HG03103 (cell line): ENCODE data around the gene SIK1.
"Not testable (repeated sequence)": the region's sequence is repeated elsewhere in the genome, so short reads cannot be mapped to it uniquely, and the experiment has no call there.

Experiments used
- ATAC-seq: cut with Tn5 transposase; IDR thresholded peaks from one replicate; pipeline ENCODE4 v1.9.1; 2021; ENCODE audit warnings: low read depth; ENCODE audit not compliant: unreplicated experiment

Gene SIK1

DNA sequence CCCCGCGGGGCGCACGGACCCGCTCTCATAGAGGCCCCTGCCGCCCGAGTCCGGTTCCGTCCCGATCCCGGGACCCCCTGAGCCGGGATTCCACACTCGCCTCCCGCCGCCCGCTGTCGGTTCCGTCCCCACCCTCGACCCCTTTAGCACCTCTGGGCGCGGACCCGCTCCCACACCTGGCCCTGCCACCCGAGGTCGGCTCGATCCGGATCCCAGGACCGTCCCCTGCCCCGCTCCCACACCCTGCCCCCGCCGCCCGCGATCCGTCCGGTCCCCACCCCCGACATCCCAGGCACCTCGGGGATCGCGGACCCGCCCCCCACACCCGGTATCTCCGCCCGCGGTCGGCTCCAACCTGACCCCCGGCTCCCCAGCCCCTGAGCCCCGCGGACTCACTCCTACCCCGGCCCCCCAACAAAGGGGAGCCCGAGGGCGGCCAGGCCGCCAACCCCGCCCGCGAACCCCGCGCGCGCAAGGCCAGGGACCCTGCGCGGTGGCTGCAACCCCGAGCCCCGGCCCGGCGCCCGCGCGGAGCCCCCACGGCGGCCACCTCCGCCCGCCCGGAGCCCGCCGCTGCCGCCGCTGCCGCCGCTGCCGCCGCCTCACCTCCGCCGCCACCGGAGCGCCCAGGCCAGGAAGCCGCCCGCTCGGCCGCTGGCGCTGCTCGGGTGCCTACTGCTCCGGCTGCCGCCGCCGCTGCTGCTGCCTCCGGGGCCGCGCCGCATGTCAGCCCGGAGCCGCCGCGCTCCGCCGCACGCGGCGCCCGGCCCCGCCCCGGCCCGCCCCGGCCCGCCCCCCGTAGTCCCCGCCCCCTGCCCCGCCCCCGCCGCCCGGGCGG, at the start of gene SIK1:
Gene SIK1, minus strand, starts transcription at position 728 of the 838 bp plus-strand sequence. CDS start 953 bp downstream, outside the sequence.
- ATAC-seq, result not testable (repeated sequence)

DNA sequence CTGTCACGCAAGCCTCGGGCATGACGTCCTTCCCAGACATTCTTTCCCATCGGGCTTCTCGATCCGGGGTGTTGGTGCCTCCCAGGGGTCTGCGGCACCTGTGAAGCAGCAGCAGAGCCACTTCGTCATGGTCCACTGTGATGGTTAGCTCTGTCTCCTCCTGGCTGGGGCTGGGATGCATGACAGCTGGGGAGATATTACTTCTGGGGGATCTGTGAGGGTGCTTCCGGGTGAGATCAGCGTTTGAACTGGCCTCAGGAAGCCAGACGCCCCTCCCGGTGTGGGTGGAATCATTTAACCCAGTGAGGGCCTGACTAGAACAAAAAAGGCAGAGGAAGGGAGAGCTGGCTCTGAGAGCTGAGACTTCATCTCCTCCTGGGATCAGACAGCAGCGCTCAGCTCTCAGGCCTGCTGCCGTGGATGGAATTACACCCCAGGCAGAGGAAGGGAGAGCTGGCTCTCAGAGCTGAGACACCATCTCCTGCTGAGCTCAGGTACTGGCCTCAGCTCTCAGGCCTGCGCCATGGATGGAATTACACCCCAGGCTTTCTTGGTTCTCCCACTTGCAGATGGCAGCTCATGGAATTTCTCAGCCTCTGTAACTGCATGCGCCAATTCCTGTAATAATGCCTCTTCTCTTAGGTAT, 44.8 kb upstream of the SIK1 start:
- not testable (repeated sequence) for ATAC-seq

DNA sequence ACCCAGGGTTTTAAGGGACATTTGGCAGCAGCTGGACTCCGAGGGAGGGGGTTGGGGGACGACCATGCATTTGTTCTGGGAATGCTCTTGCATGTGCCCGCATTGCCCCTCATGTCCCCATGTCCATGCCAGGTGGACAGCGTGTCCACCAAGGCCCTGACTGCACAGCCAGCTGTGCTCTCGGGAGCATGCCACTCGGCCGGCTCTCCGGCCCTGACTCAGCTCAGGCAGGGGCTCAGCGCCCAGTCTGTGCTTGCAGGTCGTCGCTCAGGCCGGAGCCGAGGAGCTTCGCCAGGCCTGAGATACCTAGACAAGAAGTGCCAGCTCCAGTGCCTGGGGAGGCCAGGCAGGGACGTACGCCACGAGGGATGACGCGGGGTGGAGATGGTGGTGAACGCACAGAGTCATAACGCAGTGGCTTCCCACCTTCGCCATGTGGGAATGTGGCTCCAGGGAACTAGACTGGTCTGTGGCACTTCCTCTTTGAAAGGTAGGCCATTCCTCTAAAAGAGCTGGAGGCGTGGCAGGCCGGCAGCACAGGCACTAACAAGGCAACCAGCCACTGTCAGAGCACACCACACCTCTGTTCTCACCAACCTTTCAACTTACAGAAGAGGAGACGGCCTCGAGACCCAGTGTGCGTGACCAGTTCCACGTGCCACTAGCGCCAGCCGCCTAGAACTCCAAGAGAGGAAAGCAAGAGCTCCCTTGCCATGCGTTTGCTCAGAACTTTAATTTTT, 43.0 kb upstream of the SIK1 start:
- not testable (repeated sequence) for ATAC-seq

GRCh38 chr21:43467785-43468184, 40.9 kb upstream of the SIK1 start:
- ATAC-seq, result no peak

GRCh38 chr21:43465159-43465558, 38.2 kb upstream of the SIK1 start:
- ATAC-seq, result not testable (repeated sequence)

DNA sequence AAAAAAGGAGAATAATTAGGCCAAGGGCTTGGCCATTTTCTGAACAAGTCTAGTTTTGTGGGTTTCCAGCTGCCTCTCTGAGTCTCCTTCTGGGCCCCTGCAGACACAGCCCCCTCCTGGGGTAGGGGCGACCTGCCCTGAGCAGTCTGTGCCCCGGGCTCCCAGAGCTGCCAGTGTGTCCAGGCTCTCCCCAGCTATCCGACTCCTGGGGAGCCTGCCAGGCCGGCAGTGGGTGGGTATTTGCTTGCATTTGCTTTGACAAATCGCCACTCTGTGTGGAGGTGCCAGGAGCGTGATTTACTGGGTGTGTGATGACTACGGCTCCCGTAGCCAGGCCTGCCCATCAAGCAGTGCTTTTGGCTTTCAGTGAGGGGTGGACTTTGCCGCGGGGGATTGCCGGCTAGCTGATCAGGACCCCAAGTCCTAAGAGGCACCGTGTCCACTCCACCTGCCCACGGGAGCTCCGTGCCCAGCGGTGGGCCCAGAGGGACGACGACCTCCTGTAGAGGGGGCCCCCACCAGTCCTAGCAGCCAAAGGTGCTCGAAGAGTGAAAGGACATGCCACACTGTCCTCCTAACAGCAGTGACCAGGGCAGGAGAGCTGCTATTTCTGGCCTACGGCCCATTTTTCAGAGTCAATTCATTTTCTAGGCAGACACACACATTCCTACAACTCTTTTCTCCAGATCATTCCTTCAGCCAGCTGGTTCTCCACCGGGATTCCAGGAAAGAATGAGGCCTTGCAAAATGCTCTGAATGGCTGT, 36.7 kb upstream of the SIK1 start:
- ATAC-seq, result not testable (repeated sequence)

- ATAC-seq, result not testable (repeated sequence)
Measured at GRCh38 chr21:43462932-43463331, 36.0 kb upstream of the SIK1 start.

- ATAC-seq, result not testable (repeated sequence)
Measured at GRCh38 chr21:43460475-43460874, 33.5 kb upstream of the SIK1 start.

DNA sequence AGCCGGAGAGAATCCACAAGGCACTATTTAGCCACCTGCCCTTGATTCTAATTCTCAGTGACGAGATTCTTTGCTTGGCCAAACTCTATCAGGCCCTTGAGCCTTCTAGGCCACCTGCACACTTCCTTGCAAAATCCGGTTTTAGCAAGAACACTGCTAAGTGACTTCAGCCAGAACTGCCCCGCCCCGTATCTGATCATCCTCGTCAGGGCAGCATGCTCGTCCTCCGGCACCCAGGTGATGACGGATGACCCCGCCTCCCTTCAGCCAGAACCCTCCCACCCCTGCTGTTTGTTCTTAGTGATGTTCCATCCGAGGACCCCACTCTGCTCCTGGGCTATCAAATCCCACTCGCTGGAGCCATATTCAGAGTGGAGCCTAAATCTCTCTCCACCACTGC, 32.1 kb upstream of the SIK1 start:
- ATAC-seq, result not testable (repeated sequence)

GRCh38 chr21:43456616-43457314, 29.8 kb upstream of the SIK1 start:
- not testable (repeated sequence) for ATAC-seq

GRCh38 chr21:43455717-43456116, 28.8 kb upstream of the SIK1 start:
- ATAC-seq, result not testable (repeated sequence)

DNA sequence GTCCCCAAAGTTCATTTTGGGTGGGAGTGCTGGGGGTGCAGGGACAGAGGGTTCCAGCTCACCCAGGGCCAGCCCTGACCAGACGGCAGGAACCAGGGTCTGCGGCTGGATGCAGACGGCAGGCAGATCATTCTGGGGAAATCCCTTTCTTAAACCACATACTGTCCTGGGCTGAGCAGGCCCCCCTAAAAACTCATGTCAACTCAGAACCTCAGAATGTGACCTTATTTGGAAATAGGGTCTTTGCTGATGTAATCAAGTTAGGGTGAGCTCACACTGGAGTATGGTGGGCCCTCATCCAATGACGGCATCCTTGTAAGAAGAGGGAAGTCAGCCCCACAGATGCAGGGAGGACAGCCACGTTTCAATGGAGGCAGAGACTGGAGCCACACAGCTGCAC, 27.2 kb upstream of the SIK1 start:
- not testable (repeated sequence) for ATAC-seq

GRCh38 chr21:43451850-43452249, 24.9 kb upstream of the SIK1 start:
- not testable (repeated sequence) for ATAC-seq

DNA sequence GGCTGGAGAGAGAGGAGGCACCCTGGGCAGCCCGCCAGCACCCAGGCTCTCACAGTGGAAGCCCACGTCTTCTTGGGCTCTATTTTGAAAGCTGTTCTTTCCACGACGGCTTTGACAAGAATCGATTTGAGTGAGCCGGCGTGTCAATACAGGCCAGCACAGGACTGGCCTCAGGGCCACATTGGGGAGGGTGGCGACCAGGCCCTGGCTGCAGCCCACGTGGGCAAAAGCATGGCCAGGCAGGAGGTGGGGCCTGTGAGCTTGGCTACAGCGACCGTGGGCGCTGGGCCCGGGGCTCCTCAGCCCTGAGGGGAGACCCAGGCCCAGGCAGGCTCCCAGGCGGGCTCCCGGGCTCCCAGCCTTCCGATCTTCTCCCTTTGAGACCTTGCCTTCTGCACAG, 23.4 kb upstream of the SIK1 start:
- not testable (repeated sequence) for ATAC-seq

DNA sequence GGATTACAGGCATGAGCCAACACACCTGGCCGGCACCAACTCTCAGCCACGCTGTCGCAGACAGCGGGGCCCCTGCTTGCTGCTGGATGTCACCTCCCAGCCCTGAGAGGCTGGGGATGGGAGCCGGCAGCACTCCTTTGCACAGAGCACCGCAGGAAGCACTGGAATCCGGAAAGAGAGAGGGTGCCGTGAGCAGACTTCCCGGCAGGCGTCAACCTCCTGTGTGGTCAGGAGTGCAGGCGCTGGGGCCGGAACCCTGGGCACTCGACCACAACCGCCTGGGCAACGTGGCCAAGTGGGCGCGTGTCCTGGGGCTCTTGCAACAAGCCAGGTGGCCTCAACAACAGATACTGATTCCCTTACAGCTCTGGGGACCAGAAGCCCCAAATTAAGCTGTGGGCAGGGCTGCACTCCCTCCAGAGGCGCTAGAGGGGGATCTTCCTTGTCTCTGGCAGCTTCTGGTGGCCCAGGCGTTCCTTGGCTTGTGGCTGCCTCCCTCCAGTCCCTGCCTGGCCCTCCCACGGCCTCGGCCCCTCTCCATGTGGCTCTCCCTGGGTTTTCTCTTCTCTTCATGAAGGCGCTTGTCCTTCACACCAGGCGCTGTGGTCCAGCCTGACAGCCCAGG, 20.5 kb upstream of the SIK1 start:
- not testable (repeated sequence) for ATAC-seq

- not testable (repeated sequence) for ATAC-seq
Measured at GRCh38 chr21:43446277-43446932, 19.5 kb upstream of the SIK1 start.

DNA sequence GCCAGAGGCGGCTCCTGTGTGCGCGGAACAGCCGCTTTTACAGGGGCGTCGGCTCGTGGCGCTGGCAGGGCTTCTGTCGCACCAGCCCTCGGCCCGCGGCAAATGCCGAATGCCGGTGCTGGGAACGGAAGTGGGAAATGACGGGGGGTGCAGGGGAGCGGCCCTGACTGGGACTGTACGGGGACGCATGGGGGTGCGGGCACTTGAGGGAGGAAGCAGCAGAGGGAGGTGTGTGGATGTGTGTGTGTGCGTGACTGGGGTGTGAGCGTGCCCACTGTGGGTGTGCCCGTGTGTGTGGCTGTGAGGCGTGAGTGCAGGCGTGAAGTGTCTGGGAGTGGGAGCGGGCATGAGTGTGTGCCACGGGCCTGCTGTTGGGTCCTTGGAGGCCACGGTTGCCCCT, 17.6 kb upstream of the SIK1 start:
- ATAC-seq, result not testable (repeated sequence)

DNA sequence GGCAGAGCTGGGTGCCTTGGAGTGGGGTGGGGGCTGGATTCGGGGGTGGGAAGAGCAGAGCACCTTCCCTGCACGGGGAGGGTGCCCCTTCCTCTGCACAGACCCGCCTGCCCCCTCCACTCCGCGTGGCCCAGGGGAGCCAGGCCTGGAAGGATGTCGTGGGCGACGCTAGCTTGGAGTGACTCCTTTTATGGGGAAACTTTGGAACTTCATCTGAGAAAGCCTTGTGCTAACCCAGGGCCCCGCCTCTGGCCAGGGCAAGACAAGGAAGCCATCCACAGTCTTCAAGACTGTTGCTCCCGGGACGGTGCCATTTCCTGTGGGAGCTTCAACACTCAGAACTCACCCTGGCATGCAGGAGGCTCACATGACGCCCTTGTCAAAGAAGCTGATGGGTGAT, 15.6 kb upstream of the SIK1 start:
- ATAC-seq, result not testable (repeated sequence)
